Endothelial cell of umbilical vein (primary cell): ENCODE data around the gene ZBTB21. TPM values are rescaled to one million over a fixed set of nuclear protein-coding genes. Genes with fewer than 3 reads are reported as not detected.

Experiments used
- BruUV-seq: library from RNA; stranded (reverse); fragments of 400-500 nt; replicated peaks from 2 replicates; lab custom pipeline; 2021; lab: Mats Ljungman, UMichigan
- CTCF ChIA-PET: fragments of 300-600, 350-600 bp; sonication (Branson Sonifier 250); formaldehyde crosslinking; loops from one replicate; lab custom pipeline; 2021; ENCODE audit warnings: antibody characterized with exemption, inconsistent platforms; lab: Charles Lee
- POLR2A ChIA-PET: fragments of 300-600, 350-600 bp; sonication (Branson Sonifier 250); formaldehyde crosslinking; loops from one replicate; lab custom pipeline; 2021; ENCODE audit warnings: antibody characterized with exemption, inconsistent platforms; lab: Charles Lee
- DNase-seq: peaks from one replicate; pipeline ENCODE4 v3.0.0-alpha.2; 2011; ENCODE audit warnings: low read depth, low spot score
- FAIRE-seq: peaks from 2 replicates; lab custom pipeline; 2011; peaks lifted over from hg19 to GRCh38; lab: Jason Lieb, UNC
- H2AFZ ChIP-seq: 2 replicates; pipeline ENCODE4 v1.6.0; 2012; ENCODE audit warnings: low read depth, low read length, control low read depth, inconsistent platforms
- H3K27ac ChIP-seq: 2 replicates; pipeline ENCODE4 v1.5.1; 2011; ENCODE audit warnings: low read depth, mild to moderate bottlenecking, control low read depth, low read length, moderate library complexity; ENCODE audit not compliant: insufficient read depth
- H3K27me3 ChIP-seq, 2 experiments: 2 replicates each; pipeline versions ENCODE4 v1.6.0 to v1.6.1; 2011; ENCODE audit warnings: low read length in 2 of 2, mixed read lengths in 1 of 2; ENCODE audit not compliant: control insufficient read depth in 2 of 2, insufficient read depth in 2 of 2
- H3K36me3 ChIP-seq, 2 experiments: 2 replicates in 1 of 2; 3 replicates in 1 of 2; pipeline ENCODE4 v1.5.1; 2011; ENCODE audit warnings: low read length in 2 of 2, mild to moderate bottlenecking in 1 of 2, moderate library complexity in 1 of 2; ENCODE audit not compliant: control insufficient read depth in 2 of 2, insufficient read depth in 2 of 2; ENCODE audit errors: extremely low read depth in 1 of 2
- H3K4me1 ChIP-seq: 3 replicates; pipeline ENCODE4 v1.5.1; 2011; ENCODE audit warnings: mild to moderate bottlenecking, low read length; ENCODE audit not compliant: control insufficient read depth, insufficient read depth; ENCODE audit errors: extremely low read depth
- H3K4me2 ChIP-seq: 2 replicates; pipeline ENCODE4 v1.6.1; 2011; ENCODE audit warnings: low read length, control low read depth, mixed read lengths; ENCODE audit not compliant: insufficient read depth
- H3K4me3 ChIP-seq, 3 experiments: fragments of 200-600 bp in 1 of 3; sonication (generic), shearing (Covaris generic) in 1 of 3; replicated peaks in 1 of 3; 2 replicates each; pipeline ENCODE4 v1.5.1; 2011 to 2016; ENCODE audit warnings: control low read depth in 3 of 3, low read length in 3 of 3, mild to moderate bottlenecking in 2 of 3, inconsistent platforms in 1 of 3, low read depth in 1 of 3, moderate library complexity in 1 of 3; ENCODE audit not compliant: insufficient read depth in 1 of 3
- H3K79me2 ChIP-seq: 2 replicates; pipeline ENCODE4 v1.6.0; 2012; ENCODE audit warnings: low read length, inconsistent platforms; ENCODE audit not compliant: control insufficient read depth, insufficient read depth
- H3K9ac ChIP-seq: replicated peaks from 2 replicates; pipeline ENCODE3; 2011; ENCODE audit warnings: low read length, control low read depth; ENCODE audit not compliant: insufficient read depth; ENCODE audit errors: extremely low read depth
- H3K9me1 ChIP-seq: replicated peaks from 3 replicates; pipeline ENCODE4 v1.6.0; 2011; ENCODE audit warnings: mild to moderate bottlenecking, low read length; ENCODE audit not compliant: control insufficient read depth, insufficient read depth; ENCODE audit errors: extremely low read depth
- H3K9me3 ChIP-seq: replicated peaks from 2 replicates; pipeline ENCODE4 v1.5.1; 2012; ENCODE audit warnings: low read length, inconsistent platforms; ENCODE audit not compliant: control insufficient read depth, insufficient read depth
- H4K20me1 ChIP-seq: replicated peaks from 2 replicates; pipeline ENCODE3; 2011; ENCODE audit warnings: mild to moderate bottlenecking, low read length; ENCODE audit not compliant: control insufficient read depth, insufficient read depth; ENCODE audit errors: extremely low read depth
- CTCF ChIP-seq, 2 donors: IDR thresholded peaks; 1 replicate in 1 of 2; 2 replicates in 1 of 2; pipeline ENCODE4 v1.5.1; 2011; ENCODE audit warnings: low read length in 2 of 2, mild to moderate bottlenecking in 2 of 2, moderate library complexity in 2 of 2, control low read depth in 1 of 2, inconsistent platforms in 1 of 2, low read depth in 1 of 2; ENCODE audit not compliant: insufficient read depth in 1 of 2; ENCODE audit errors: extremely low read depth in 1 of 2
- EZH2 ChIP-seq: IDR thresholded peaks from 2 replicates; pipeline ENCODE4 v1.6.1; 2012; ENCODE audit warnings: borderline replicate concordance, low read depth, mild to moderate bottlenecking, moderate library complexity, low read length, inconsistent platforms; ENCODE audit not compliant: severe bottlenecking
- FOS ChIP-seq: IDR thresholded peaks from 2 replicates; pipeline ENCODE4 v1.6.1; 2011; ENCODE audit warnings: mild to moderate bottlenecking, low read length, moderate library complexity, borderline replicate concordance; ENCODE audit not compliant: insufficient read depth
- GATA2 ChIP-seq: IDR thresholded peaks from 2 replicates; pipeline ENCODE4 v1.7.0; 2011; ENCODE audit warnings: low read depth, mild to moderate bottlenecking, moderate library complexity, mixed read lengths, low read length; ENCODE audit not compliant: insufficient read length, insufficient read depth
- JUN ChIP-seq: IDR thresholded peaks from 2 replicates; pipeline ENCODE4 v1.6.1; 2011; ENCODE audit warnings: borderline replicate concordance, low read depth; ENCODE audit not compliant: insufficient read length, insufficient read depth
- MAX ChIP-seq: IDR thresholded peaks from 2 replicates; pipeline ENCODE4 v1.6.1; 2011; ENCODE audit not compliant: insufficient read depth, insufficient read length
- MYC ChIP-seq: IDR thresholded peaks from one replicate; pipeline ENCODE4 v1.6.1; 2011; ENCODE audit warnings: mild to moderate bottlenecking, low read depth, low read length
- POLR2A ChIP-seq: IDR thresholded peaks from 2 replicates; pipeline ENCODE4 v1.6.1; 2012; ENCODE audit warnings: low read depth, mild to moderate bottlenecking, control low read depth, low read length
- dilution Hi-C: fragments of 300-500 bp; cut with MboI; formaldehyde crosslinking; loops from one replicate; pipeline ENCODE4 v1.15.0; 2019; ENCODE audit warnings: low sequenced_read_pairs; ENCODE audit not compliant: extremely low pct_ligation_motif_present
- intact Hi-C: fragments of 100-400 bp; cut with micrococcal nuclease; formaldehyde crosslinking; loops from one replicate; pipeline ENCODE4 v1.10.0; 2022
- polyA plus RNA-seq, 4 experiments: library from polyadenylated mRNA; depleted of rRNA in 3 of 4; stranded (reverse) in 3 of 4; unstranded in 1 of 4; fragments of >200 nt; gene quantifications; 2 replicates each; pipeline versions ENCODE4 v1.2.1 to v1.2.3, GENCODE V29; 2011 to 2012; ENCODE audit warnings: missing spikeins in 1 of 4
- total RNA-seq: library from RNA; stranded (reverse); gene quantifications from 2 replicates; pipeline ENCODE4 v1.2.3, GENCODE V29; 2021

The ZBTB21 gene
- total and polyA plus RNA-seq, 2 donors (not counting 3 experiments of a cell fraction or from before 2014, with no cell fraction given) = 2.8 to 12.4 TPM

DNA sequence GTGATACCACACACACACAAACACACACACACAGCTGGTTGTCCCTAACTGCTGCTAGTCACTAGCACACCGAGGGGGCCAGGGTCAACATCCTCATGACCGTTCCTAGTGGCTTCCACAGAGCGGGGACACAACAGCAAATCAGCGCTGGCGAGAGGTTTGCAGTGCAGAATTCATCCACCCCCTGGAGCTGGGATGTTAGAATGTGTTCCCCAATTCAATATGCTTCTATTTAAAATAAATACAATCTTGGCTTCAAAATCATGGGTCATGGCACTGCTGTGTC lies 40.1 kb downstream of the ZBTB21 start:
- no peaks in the 10 kb centered on the region for H3K9me3 ChIP-seq
- no peaks in the 10 kb centered on the region for H3K79me2 ChIP-seq
- H3K27ac ChIP-seq = no peak overlapping the region
- CTCF ChIA-PET = interaction anchor here (3.2 kb wide), 1 partner anchor 9 kb away, joined by 11 read pairs; no protein-coding TSS in a partner anchor
- H3K9ac ChIP-seq = no peak overlapping the region
- TF ChIP-seq MAX = no peak
- TF ChIP-seq MYC = no peak
- TF ChIP-seq JUN = no peak
- TF ChIP-seq POLR2A = no peak
- no peak for TF ChIP-seq FOS
- no peak for TF ChIP-seq CTCF (IDR thresholded peaks at IDR 0.05; ENCODE audit: extremely low read depth in 1 of 2, insufficient read depth in 1 of 2, low read depth in 1 of 2, low read length in 2 of 2)
- no peak for TF ChIP-seq GATA2
- no peak for TF ChIP-seq EZH2
- no peak for FAIRE-seq
- intact Hi-C loops = no loop called here
- no peak overlapping the region for H3K4me2 ChIP-seq
- BruUV-seq = no TSS peak
- dilution Hi-C loops = no loop called here
- peaks cover 7% of the 10 kb centered on the region for H3K4me1 ChIP-seq
- H3K4me3 ChIP-seq = no peak overlapping the region
- no peak for DNase-seq
- POLR2A ChIA-PET = no interaction called here
- H3K9me1 ChIP-seq = no peaks in the 10 kb centered on the region
- H3K36me3 ChIP-seq = no peaks in the 10 kb centered on the region
- no peaks in the 10 kb centered on the region for H4K20me1 ChIP-seq
- no peak overlapping the region for H2AFZ ChIP-seq
- H3K27me3 ChIP-seq = no peaks in the 10 kb centered on the region
